ENCODE results near the gene VGF. TPM values are rescaled to one million over a fixed set of nuclear protein-coding genes. Genes with fewer than 3 reads are reported as not detected.

Gene VGF
- total and polyA plus RNA-seq, 2 donors (not counting 3 experiments of a cell fraction or from before 2014, with no cell fraction given), result 0.03 TPM; not detected in 1

- FAIRE-seq, result peak; percentile 4
- H3K4me2 ChIP-seq (ENCODE audit: insufficient read depth, low read length), result no peak overlapping the region
- H3K4me1 ChIP-seq (ENCODE audit: control insufficient read depth, extremely low read depth, insufficient read depth, low read length), result peaks cover 3% of the 10 kb centered on the region
Measured at GRCh38 chr7:101169110-101169837, 3.9 kb upstream of the VGF start.

More at GRCh38 chr7:101169110-101169837, 3.9 kb upstream of the VGF start:
- dilution Hi-C loops (cut with MboI; ENCODE audit: extremely low pct_ligation_motif_present, low sequenced_read_pairs), result no loop called here
- Histone ChIP-seq H3K9me1 (replicated peaks; ENCODE audit: control insufficient read depth, extremely low read depth, insufficient read depth, low read length) (no peaks in the 10 kb centered on the region), H3K4me3 (replicated peaks in 1 of 3; ENCODE audit: insufficient read depth in 1 of 3, low read depth in 1 of 3, low read length in 3 of 3) (no peak overlapping the region), H4K20me1 (replicated peaks; ENCODE audit: control insufficient read depth, extremely low read depth, insufficient read depth, low read length) (no peaks in the 10 kb centered on the region), H3K9me3 (replicated peaks; ENCODE audit: control insufficient read depth, insufficient read depth, low read length) (no peaks in the 10 kb centered on the region), H3K27me3 (ENCODE audit: control insufficient read depth in 2 of 2, insufficient read depth in 2 of 2, low read length in 2 of 2) (peaks cover 83 to 87% of the 10 kb centered on the region in 2 experiments), H3K27ac (ENCODE audit: insufficient read depth, low read depth, low read length) (no peak overlapping the region), H3K36me3 (ENCODE audit: control insufficient read depth in 2 of 2, extremely low read depth in 1 of 2, insufficient read depth in 2 of 2, low read length in 2 of 2) (no peaks in the 10 kb centered on the region), H3K79me2 (ENCODE audit: control insufficient read depth, insufficient read depth, low read length) (no peaks in the 10 kb centered on the region), H2AFZ (ENCODE audit: low read depth, low read length) (no peak overlapping the region), H3K9ac (replicated peaks; ENCODE audit: extremely low read depth, insufficient read depth, low read length) (no peak overlapping the region)
- no peak for TF ChIP-seq JUN (IDR thresholded peaks at IDR 0.05; ENCODE audit: borderline replicate concordance, insufficient read depth, insufficient read length, low read depth)
- TF ChIP-seq CTCF (IDR thresholded peaks at IDR 0.05; ENCODE audit: extremely low read depth in 1 of 2, insufficient read depth in 1 of 2, low read depth in 1 of 2, low read length in 2 of 2), result no peak
- no peak for TF ChIP-seq FOS (IDR thresholded peaks at IDR 0.05; ENCODE audit: borderline replicate concordance, insufficient read depth, low read length)
- no peak for TF ChIP-seq MYC (IDR thresholded peaks at IDR 0.05; ENCODE audit: low read depth, low read length)
- TF ChIP-seq MAX (IDR thresholded peaks at IDR 0.05; ENCODE audit: insufficient read depth, insufficient read length), result no peak
- TF ChIP-seq GATA2 (IDR thresholded peaks at IDR 0.05; ENCODE audit: insufficient read depth, insufficient read length, low read depth, low read length), result no peak
- TF ChIP-seq POLR2A (IDR thresholded peaks at IDR 0.05; ENCODE audit: low read depth, low read length), result no peak
- no peak for TF ChIP-seq POLR2AphosphoS5 (IDR thresholded peaks at IDR 0.05; ENCODE audit: insufficient read depth, low read depth, low read length)
- no peak for TF ChIP-seq EZH2 (IDR thresholded peaks at IDR 0.05; ENCODE audit: borderline replicate concordance, low read depth, low read length, severe bottlenecking)
- intact Hi-C loops (cut with micrococcal nuclease), result loop anchor here (1.0 to 10.0 kb wide), 4 partner anchors 23 to 274 kb away; partner anchors contain the start of gene ACHE
- no TSS peak for BruUV-seq (replicated peaks)
- CTCF ChIA-PET, result interaction anchor here (1.0 to 3.1 kb wide), 5 partner anchors 12 to 26 kb away, joined by 3 to 49 read pairs (median 7); no protein-coding TSS in a partner anchor
- DNase-seq (ENCODE audit: low read depth, low spot score), result no peak
- POLR2A ChIA-PET, result no interaction called here

Measured in endothelial cell of umbilical vein (primary cell).